RKO (cell line): Measurements from ENCODE around the gene ANLN.
A peak's percentile ranks its signal among the peaks of the same experiment; 100 is the strongest.
"Not testable (repeated sequence)": the region's sequence is repeated elsewhere in the genome, so short reads cannot be mapped to it uniquely, and the experiment has no call there.

ENCODE experiments used
- DNase-seq: peaks from one replicate; pipeline ENCODE4 v3.0.0-alpha.2; 2016; ENCODE audit warnings: low spot score

The ANLN gene

DNA sequence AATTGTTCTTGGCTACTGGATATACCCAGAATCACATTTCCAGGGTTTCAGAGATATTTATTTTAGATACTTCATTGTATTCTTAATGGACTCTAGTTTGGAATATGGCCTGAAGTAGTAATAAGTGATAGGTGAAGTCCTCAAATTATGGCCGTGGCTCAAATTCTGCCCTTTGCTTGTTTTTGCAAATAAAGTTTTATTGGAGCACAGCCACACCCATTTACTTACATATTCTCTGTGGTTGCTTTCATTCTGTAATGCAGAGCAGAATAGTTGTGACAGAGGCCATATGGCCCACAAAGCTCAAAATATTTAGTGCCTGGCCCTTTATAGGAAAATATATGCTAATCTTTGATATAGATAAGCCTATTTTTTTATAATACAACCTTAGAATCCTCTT, 19.5 kb downstream of the ANLN start:
- no peak for DNase-seq

DNA sequence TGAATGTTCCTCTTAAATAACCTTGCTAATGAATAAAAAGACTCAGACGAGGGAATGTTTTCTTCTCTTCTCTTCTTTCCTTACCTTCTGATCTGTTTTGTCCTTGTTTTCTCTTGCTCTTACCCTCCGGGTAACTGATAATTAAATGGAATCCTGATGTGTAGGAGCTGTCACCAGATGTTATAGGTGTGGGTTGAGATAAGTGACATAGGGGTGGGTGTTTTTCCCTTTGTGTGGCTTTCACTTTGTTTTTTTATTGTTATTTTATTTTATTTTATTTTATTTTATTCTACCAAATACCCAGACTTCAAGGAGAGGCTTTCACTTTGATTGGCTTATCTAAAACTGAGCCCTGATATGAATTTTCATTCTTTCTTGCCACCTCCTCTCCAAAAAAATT, 25.5 kb downstream of the ANLN start:
- no peak for DNase-seq

DNA sequence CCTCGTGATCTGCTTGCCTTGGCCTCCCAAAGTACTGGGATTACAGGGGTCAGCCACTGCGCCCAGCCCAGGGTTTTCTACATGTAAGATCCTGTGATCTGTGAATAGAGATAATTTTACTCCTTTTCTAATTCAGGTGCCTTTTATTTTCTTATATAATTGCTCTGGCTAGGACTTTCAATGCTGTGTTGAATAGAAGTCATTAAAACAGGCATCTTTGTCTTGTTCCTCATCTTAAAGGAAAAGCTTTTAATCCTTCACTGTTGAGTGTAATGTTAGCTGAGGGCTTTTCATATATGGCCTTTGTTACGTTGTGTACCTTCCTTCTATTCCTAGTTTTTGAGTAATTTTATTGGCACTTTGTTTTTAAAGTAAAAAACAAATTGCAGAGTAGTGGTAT, 26.6 kb downstream of the ANLN start:
- DNase-seq = no peak

DNA sequence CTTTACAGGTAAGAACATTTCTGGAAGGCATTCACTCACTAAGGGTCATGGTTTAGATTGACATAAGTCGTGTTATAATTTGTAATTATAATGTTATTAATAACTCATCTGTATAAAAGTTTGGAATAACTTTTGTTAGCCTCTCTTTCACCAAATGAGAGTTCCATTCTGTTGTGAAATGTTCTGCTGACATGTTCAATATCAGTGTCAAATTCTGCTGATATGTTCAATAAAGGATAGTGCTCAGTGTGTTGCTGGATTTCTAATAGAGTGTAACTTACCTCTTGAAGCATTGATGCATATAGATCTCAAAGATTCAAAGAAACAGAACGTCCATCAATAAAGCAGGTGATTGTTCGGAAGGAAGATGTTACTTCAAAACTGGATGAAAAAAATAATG, 30.6 kb downstream of the ANLN start:
- no peak for DNase-seq

DNA sequence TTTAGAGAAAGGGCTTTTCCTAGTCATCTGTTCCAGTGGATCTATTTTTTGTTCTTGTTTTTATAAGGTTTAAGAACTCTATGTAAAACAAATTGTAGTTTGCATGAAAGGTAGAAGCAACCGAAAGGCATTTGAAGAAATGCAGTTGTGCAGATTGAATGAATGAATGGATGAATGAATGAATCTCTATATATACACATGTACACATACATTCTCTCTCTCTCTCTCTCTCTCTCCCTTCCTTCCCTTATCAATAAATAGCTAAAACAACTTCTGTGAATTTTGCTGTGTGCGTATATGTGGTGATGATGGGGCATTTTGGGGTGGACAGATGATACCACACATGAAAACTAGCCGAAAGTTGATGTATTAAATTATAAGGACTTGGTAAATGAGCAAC, 32.4 kb downstream of the ANLN start:
- DNase-seq = no peak

DNA sequence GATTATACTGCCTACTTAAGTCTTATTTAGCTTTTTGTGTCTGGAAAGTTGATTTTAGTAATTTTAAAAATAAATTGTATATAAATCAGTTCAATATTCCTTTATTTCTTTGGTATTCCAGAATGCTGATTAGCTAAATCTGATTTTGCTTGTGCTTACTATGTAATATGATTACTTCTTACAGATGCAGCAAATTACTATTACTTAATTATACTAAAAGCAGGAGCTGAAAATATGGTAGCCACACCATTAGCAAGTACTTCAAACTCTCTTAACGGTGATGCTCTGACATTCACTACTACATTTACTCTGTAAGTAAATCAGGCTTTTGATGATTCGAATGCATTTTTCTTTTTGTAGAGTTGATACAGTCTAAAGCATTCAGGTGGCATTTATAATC, 34.0 kb downstream of the ANLN start:
- no peak for DNase-seq

DNA sequence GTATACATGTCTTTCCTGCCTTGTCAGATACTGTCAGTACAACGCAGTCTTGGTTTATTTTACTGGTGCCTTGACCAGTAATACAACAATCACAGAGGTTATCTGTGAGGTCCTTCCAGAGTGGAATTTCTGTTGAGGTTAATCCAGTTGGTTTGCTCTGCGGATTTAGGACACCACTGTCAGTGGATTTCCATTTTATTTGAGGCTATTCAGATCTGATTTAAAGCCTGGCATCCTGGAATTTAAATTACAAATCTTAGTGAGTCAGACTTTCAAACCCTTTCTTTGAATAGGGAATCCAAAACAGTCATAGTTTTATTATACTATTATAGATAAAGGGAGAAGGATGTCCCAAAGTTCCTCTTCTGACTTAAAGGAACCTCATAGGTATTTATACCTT, 40.5 kb downstream of the ANLN start:
- no peak for DNase-seq

DNA sequence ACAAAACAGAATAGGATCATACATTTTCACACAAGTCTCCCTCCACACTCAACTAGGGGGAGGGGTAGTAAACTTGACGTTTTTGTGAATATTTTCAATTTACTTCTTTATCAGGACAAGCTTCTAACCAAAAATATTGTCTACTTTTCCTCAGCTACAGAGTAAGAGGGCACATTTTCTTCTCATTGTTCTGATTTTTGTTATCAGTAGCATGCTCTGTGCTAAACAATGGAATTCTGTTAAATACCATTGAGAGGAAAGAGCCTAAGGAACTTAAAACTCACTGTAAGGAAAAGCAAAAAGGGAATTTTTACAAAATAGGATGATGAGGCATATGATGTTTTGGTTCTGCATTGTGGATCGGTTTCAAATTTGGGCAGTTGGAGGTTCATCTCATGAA, 41.2 kb downstream of the ANLN start:
- no peak for DNase-seq

DNA sequence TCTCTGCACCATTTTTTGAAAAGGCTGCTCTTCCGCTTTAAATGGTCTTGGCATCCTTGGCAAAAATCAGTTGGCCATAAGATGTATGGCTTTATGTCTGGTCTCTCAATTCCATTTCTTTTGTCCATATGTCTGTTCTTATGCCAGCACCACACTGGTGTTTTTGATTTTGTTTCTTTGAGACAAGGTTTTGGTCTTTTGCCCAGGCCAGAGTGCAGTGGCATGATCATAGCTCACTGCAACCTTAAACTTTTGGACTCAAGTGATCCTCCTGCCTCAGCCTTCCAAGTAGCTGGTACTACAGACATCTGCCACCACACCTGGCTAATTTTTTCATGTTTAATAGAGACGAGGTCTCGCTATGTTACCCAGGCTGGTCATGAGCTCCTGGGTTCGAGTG, 48.5 kb downstream of the ANLN start:
- DNase-seq = no peak

DNA sequence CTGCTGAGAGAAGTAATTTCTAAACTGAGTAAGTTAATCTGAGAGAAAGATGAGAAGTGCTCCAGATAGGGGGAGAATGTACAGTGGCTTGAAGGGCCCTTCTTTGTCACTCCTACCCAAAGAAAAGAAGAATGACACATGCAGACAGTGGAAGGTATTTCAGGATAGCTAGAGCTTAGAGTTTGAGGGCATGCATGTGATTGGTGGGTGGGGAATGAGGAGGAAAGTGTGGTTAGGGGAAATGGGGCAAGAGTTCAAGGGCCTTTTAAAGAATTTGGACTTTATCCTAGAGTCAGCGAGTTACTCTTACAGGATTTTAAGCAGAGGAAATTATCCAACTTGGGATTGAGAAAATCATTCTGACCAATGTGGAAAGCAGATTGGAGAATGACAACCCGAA, 50.0 kb downstream of the ANLN start:
- DNase-seq = no peak

DNA sequence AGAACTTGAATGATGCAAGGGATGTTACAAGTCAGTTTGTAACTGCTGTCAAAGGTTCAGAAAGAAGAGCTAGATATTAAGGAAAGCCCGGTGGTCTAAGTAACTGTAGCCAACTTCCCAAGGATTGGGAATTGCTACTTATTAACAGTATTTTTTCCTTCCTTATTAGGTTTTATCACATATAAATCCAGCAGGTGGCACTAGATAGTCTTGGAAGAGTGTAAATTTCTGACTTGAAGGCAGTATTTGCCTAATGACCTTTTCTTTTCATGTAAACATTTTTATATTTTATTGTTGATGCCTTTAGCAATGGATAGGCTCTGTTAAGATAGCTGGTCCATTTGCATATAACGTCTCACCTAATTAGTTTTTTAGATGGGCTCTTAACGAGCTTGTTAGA, 51.2 kb downstream of the ANLN start:
- peak; percentile 53 for DNase-seq

DNA sequence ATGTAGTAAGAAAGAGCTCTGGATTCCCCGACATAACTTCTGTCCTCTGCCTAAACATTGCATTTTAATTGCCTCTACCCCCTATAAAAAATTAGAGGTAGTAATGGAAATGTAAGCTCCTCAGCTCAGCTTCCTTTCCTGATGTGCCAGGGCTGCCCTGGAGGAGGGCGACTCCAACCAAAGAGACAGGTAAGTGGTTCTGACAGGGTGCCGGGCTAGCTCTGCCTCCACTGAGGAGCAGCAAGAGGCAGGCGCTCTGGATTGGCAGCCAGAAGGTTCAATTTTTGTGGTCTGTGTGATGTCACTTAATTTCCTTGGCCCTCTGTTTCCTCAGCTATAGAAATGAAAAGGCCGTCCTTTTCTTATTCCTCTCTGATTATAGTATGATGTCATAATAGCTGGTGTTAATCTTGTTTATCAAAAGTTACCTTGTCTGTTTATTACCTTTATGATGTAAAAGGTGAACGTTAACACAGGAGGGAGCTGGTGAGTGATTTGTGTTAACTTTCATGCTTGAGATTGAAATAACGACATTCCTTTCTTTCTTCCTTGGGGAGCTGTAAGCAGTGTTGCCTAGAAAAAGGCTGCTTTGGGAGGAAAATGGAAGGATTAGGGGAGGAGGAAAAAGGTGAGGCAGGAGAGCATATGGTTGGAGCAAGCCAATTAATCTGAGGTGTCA, 51.8 kb downstream of the ANLN start:
- no peak for DNase-seq

DNA sequence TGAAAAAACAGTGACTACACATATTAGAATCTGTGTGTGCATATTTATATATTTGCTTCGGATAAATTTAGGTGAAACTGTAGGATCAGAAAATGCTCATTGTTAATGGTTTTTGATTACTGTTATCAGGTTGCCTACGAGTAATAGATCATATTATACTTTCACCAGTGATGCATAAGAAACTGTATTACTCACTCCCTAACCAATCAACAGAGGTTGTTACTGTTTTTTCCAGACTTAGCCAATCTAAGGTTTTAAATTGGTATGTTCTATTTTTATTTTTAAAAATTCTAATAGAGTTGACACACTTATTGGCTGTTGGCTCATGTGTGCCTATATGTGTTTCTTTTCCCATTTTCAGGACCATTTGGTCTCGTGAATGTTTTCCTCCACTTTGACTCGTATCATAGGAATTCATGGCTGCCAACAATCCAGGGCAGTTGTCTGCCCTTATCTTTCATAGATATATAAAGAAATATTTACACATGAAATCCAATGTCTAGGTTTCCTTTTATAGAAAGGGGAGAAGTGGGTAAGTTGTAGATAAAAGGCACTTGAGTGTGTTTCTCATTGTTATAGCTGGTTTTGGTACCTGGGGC, 59.2 kb downstream of the ANLN start:
- DNase-seq = no peak

DNA sequence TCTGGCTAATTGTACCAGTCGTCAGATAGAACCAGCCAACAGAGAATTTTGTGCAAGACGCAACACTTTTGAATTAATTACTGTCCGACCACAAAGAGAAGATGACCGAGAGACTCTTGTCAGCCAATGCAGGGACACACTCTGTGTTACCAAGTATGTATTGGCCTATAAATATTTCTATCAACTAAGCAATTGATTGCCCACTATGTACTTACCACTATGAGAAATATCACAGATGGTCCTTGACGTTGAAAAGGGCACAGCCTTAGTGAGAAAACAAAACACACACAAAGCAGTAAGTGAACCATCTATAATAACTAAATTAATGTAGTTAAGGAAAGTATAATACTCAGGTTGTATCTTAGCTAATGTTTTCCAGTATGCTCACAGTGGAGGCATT, 60.0 kb downstream of the ANLN start:
- no peak for DNase-seq

DNA sequence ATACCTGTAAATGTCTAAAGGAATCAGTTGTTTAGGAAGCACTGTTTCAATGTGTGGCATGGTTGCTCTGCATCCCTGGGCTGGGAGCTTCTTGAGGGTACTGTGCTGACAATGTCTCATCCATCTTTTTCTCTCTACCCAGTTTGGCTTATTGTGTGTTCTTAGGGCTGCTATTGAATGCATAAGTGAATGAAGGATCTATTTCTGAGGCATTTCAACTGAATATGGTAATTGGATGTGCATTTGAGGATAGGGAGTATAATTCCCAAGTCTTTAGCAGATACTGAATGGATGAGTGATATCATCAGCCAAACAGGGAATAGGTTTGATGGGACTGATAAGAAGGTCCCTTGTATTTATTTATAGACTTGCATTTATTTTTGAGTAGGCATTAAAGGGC, 64.1 kb downstream of the ANLN start:
- DNase-seq = no peak

DNA sequence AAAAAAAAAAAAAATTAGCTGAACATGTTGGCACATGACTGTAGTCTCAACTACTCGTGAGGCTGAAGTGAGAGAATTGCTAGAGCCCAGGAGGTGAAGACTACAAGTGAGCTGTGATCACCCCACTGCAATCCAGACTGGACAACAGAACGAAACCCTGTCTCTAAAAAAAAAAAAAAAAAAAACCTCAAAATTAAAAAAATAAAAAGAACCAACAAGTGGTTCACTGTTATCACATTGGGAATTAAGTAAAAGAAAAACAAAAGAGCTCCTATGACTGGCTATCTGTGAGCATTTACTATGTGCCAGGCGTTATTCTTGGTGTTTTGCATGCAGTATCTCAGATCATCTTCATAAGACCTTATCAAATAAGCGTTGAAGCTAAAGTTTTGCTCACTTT, 66.0 kb downstream of the ANLN start:
- DNase-seq = no peak

DNA sequence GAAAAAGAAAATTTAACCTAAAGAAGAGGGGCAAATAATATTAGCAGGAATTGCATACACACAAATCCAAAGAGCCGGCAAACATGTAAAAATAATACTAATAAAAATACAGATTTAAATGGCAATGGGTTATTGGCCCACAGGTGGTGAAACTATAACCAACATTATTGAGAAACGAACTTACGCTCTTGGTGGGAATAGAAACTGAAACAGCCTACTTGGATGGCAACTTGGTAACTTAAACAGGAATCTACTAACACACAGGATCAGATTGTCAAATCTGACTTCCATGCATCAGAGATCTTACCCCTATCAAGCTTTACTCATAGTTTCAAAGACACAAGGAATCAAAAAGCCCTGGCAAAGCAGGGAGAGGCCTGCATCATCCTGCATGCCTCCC, 66.5 kb downstream of the ANLN start:
- no peak for DNase-seq

DNA sequence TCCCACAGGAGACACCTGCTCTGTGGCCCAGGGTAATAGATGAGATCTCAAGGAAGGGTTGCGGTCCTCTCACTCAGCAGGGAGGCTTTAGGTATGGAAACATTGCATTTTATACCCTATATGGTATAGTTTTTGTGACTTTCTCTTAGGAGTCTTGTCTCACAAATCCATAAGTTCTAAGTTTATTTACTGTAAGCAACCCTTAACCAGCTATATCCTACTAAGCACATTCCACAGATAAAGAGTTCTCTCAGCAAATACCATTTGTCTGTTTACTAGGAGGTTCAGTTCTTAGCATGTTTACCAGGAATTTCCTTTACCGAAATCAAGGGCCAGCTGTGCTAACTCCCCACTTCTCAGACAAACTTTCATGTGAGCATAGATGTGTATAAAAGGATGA, 66.9 kb downstream of the ANLN start:
- DNase-seq = no peak

DNA sequence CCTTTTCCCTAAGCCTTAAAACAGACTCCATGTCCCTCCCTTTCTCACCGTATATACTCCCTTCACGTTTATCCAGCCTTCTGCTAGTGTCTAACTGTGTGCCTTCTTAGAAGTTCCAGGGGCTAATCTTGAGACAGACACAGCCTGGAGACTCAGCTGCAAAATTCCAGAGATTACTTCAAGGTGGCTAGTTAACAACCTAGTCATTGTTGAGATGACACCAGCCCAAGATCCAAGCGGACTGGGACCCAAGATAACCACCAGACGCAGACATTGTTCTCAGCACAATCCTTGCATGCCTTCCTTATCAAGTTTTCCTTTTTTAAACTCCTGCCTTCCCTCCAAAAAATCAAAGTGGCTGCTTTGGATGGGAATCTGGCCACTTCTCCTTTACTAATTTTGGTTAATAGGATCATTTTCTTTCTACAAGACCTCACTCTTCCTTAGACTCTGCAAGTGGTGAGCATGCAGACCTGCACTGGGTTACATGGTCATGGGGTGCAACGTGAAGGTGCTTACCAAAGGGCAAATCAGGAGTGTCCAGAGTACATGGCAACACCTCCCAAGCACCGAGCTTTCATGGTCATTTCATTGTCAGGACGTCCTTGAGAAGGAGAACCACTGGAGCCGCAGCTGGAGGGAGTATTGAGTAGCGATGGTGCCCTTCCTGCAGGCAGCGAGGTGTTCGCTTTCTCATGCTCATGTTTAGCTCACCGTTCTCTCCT, 69.7 kb downstream of the ANLN start:
- no peak for DNase-seq

DNA sequence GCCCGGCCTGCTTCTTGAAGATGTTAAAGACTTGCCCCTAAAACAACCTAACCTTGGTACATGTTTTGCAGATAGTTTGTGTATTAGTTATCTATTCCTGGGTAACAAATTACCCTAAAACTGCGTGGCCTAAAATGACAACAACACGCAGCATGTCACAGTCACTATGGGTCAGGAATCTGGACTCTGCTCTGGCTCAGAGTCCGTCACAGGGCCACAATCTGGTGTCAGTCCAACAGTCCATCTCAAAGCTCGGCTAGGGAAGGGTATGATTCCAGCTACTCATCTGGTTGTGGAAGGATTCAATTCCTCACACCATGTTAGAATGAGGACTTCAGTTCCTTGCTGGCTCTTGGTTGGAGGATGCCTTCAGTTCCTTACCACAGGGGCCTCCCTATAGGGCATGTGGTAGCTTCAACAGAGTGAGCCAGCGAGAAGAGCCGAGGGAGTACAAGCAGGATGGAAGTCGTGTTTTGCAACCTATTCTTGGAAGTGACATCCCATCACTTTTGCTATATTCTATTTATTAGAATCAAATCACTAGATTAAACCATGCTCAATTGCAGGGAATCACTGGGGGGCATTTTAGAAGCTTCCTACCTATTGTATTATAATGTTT, 71.3 kb downstream of the ANLN start:
- DNase-seq = no peak

DNA sequence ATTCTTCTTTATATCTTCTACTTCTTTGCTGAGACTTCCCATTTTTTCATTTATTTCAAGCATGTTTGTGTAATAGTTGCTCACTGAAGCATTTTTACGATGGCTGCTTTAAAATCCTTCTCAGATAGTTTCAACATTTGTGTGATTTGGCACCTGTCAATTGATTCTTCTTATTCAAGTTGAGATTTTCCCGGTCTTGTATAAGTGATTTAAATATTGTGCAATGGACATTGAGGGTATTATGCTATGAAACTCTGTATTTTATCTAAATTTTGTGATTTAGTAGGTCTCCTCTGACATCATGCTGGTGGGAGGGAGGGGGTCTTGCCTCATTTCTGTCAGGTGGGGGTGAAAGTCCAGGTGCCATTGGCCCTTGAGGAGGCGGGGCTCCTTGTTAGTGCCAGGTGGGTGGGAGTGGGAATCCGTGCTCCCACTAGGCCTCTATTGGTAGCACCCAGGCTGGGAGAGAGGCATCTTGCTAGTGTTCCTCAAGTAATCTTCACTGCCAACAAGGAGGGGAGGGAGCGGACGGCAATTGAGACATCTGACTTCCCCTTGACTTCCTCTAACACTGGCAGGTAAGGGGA, 73.0 kb downstream of the ANLN start:
- no peak for DNase-seq

DNA sequence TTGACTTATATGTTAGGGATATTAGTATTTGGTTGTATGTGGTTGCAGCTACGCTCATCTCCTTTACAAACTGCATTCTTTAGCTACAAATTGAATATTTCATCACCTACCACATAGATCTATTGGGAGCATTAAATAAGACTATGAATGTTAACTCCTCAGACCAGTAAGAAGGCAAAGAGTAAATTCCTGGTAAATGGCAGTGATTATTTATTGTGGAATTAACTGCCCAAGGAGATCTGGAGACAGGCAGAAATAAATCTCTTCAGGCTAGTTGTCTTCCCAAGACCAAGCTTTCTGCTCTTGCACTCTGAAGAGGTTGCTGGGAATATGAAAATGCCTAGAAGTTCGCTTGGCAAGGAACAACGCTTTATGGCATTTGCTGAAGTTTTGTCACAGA, 74.6 kb downstream of the ANLN start:
- no peak for DNase-seq

DNA sequence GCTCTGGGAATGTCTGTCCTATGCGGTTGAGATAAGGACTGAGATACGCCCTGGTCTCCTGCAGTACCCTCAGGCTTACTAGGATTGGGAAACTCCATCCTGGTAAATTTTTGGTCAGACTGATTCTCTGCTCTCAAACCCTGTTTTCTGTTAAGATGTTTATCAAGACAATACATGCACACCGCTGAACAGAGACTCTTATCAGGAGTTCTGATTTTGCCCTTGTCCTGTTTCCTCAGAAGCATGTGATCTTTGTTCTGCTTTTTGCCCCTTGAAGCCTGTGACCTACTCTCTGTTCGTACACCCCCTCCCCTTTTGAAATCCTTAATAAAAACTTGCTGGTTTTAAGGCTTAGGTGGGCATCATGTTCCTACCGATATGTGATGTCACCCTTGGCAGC, 76.3 kb downstream of the ANLN start:
- not testable (repeated sequence) for DNase-seq
